Kidney (tissue), 14 donors: ENCODE data around the gene SFSWAP. TPM values are rescaled to one million over a fixed set of nuclear protein-coding genes. Genes with fewer than 3 reads are reported as not detected.

Source experiments
- DNase-seq, 5 donors: peaks; one replicate each; pipeline ENCODE4 v3.0.0-alpha.2; 2013 to 2020
- FAIRE-seq: peaks from 2 replicates; lab custom pipeline; 2012; peaks lifted over from hg19 to GRCh38; lab: Jason Lieb, UNC
- H3K27ac ChIP-seq, 2 donors: one replicate each; pipeline ENCODE4 v1.7.0; 2013; ENCODE audit warnings: low read depth in 2 of 2, low read length in 2 of 2, inconsistent platforms in 1 of 2
- H3K27me3 ChIP-seq: one replicate; pipeline ENCODE4 v1.7.1; 2013; ENCODE audit warnings: low read length, inconsistent platforms; ENCODE audit not compliant: control insufficient read depth, insufficient read depth
- H3K36me3 ChIP-seq, 3 donors: one replicate each; pipeline versions ENCODE4 v1.7.0 to v1.7.1; 2013; ENCODE audit warnings: low read length in 3 of 3, control low read depth in 1 of 3, inconsistent platforms in 1 of 3; ENCODE audit not compliant: insufficient read depth in 3 of 3, control insufficient read depth in 2 of 3
- H3K4me1 ChIP-seq, 3 donors: one replicate each; pipeline versions ENCODE4 v1.7.0 to v1.7.1; 2013; ENCODE audit warnings: low read length in 3 of 3, inconsistent platforms in 1 of 3, low read depth in 1 of 3; ENCODE audit not compliant: control insufficient read depth in 2 of 3, insufficient read depth in 2 of 3
- H3K4me3 ChIP-seq, 3 donors: one replicate each; pipeline versions ENCODE4 v1.7.0 to v1.8.1; 2013; ENCODE audit warnings: low read length in 3 of 3, control low read depth in 1 of 3, inconsistent platforms in 1 of 3
- H3K9ac ChIP-seq, 3 donors: one replicate each; pipeline versions ENCODE4 v1.7.0 to v1.7.1; 2013; ENCODE audit warnings: low read length in 3 of 3, control low read depth in 1 of 3, inconsistent platforms in 1 of 3
- H3K9me3 ChIP-seq, 3 donors: one replicate each; pipeline versions ENCODE4 v1.7.0 to v1.7.1; 2013; ENCODE audit warnings: low read length in 3 of 3, control low read depth in 1 of 3, inconsistent platforms in 1 of 3; ENCODE audit not compliant: control insufficient read depth in 2 of 3, insufficient read depth in 1 of 3
- CTCF ChIP-seq: IDR thresholded peaks from 3 replicates; pipeline ENCODE4 v1.5.1; 2012; ENCODE audit warnings: mild to moderate bottlenecking, moderate library complexity, borderline replicate concordance; ENCODE audit not compliant: insufficient read depth; ENCODE audit errors: extremely low read depth
- intact Hi-C: fragments of 100-400 bp; cut with DNase I; formaldehyde crosslinking; loops from one replicate; pipeline ENCODE4 v1.11.1; 2022
- polyA plus RNA-seq: library from polyadenylated mRNA; stranded (reverse); fragments of 350-450 nt; fragmentation: Illumina TruSeq; extraction: RNeasy Lipid Tissue Mini Kit (QIAGEN cat#74804); gene quantifications from one replicate; pipeline ENCODE4 v1.2.3, GENCODE V29; 2014; ENCODE audit warnings: low read depth, low replicate concordance; ENCODE audit not compliant: insufficient read depth
- total RNA-seq: library from RNA; stranded (reverse); fragmentation: NEBNext Ultra II Directional; extraction: Animal tissue kit (Norgen Biotek cat#: 25700); gene quantifications from one replicate; pipeline ENCODE4 v1.2.1, GENCODE V29; 2021
- donor health status: control.
- donor health status: control.
- donor health status: control.
- donor health status: control.
- donor health status: control.
- donor health status: DM: yes; HTN: yes; CAD: no.
- donor health status: Normal renal cell carcinoma (clear cell type).

Gene SFSWAP
- total and polyA plus RNA-seq, 2 donors from 2014 or later = 13.9 to 46.2 TPM

GRCh38 chr12:131825146-131825892, 114.4 kb downstream of the SFSWAP start:
- FAIRE-seq = no peak
- Histone ChIP-seq H3K9me3 (no peaks in the 10 kb centered on the region), H3K27me3 (peaks cover 2% of the 10 kb centered on the region), H3K4me1 (peaks cover 0 to 8% (median 0%) of the 10 kb centered on the region in 3 donors), H3K27ac (no peak overlapping the region), H3K4me3 (no peak overlapping the region), H3K9ac (no peak overlapping the region), H3K36me3 (no peaks in the 10 kb centered on the region)
- no peak for DNase-seq
- intact Hi-C loops = no loop called here
- TF ChIP-seq CTCF = no peak

- Histone ChIP-seq H3K4me1 (peaks cover 0 to 8% (median 0%) of the 10 kb centered on the region in 3 donors), H3K36me3 (no peaks in the 10 kb centered on the region), H3K9me3 (no peaks in the 10 kb centered on the region), H3K27ac (no peak overlapping the region), H3K27me3 (peaks cover 2% of the 10 kb centered on the region), H3K4me3 (no peak overlapping the region), H3K9ac (no peak overlapping the region)
- DNase-seq = peak in 2 of 5 donors; percentile 24 to 42
- intact Hi-C loops = no loop called here
- no peak for FAIRE-seq
- no peak for TF ChIP-seq CTCF
Measured at GRCh38 chr12:131826097-131826928, 115.4 kb downstream of the SFSWAP start.

GRCh38 chr12:131827961-131828534, 117.2 kb downstream of the SFSWAP start, which contains the start of gene MMP17:
Gene MMP17, plus strand, starts transcription at chr12:131828393. Its CDS starts 102 bp downstream, at chr12:131828495.
- TF ChIP-seq CTCF = no peak
- H3K4me3 ChIP-seq = no peak within 1 kb of the TSS
- H3K27ac ChIP-seq = no peak within 1 kb of the TSS
- peaks cover 7% of the 10 kb centered on the region for H3K27me3 ChIP-seq
- no peak for FAIRE-seq
- DNase-seq = peak in 4 of 5 donors; percentile 49 to 81 (median 72)
- no peaks in the 10 kb centered on the region for H3K36me3 ChIP-seq
- H3K9me3 ChIP-seq = no peaks in the 10 kb centered on the region
- intact Hi-C loops = no loop called here
- H3K9ac ChIP-seq = no peak within 1 kb of the TSS
- peaks cover 0 to 8% (median 0%) of the 10 kb centered on the region in 3 donors for H3K4me1 ChIP-seq
